Measurements from ENCODE around the gene XPO5. TPM values are rescaled to one million over a fixed set of nuclear protein-coding genes. Genes with fewer than 3 reads are reported as not detected.
A peak's percentile ranks its signal among the peaks of the same experiment; 100 is the strongest.

The XPO5 gene
- total RNA-seq, 3 donors from 2014 or later (not counting 1 experiment from before 2014, with no cell fraction given): 47.6 to 54.6 (median 48.7) TPM

DNA sequence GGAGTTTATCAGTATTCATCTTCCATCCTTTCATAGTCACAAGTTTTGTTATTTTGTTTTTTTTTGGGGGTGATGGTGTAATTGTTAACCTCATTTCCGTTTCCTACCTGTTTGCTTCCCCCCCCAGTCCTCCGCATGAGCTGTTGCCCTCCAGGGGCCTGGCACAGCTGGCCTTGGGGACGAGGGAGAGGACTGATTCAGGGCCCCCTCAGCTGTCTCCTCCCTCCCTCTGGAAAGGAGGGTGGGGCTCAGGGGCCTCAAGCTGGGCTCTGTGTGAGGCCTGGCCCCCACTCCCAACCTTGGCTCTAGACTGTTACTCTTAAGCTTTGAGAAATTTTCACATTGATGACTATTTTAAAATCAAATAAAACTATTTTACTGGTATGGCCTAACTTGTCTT, 69.7 kb downstream of the XPO5 start:
- Histone ChIP-seq H3K27me3 (ENCODE audit: control insufficient read depth, insufficient read depth, low read length) (peaks cover 17% of the 10 kb centered on the region), H3K9me3 (ENCODE audit: control insufficient read depth, insufficient read depth, low read length) (no peaks in the 10 kb centered on the region), H3K36me3 (ENCODE audit: control insufficient read depth, insufficient read depth, low read length) (peaks cover 42% of the 10 kb centered on the region), H3K4me1 (ENCODE audit: control insufficient read depth, insufficient read depth, low read length) (peaks cover 15% of the 10 kb centered on the region), H3K27ac (ENCODE audit: low read length) (no peak overlapping the region), H3K4me3 (ENCODE audit: low read length) (no peak overlapping the region)
- no peak for DNase-seq
- Mint-ChIP-seq H3K36me3 (no peaks in the 10 kb centered on the region), H3K27ac (peak overlapping the region; percentile 16 to 64), H3K4me1 (peaks cover 0 to 14% of the 10 kb centered on the region in 2 donors), H3K27me3 (ENCODE audit: low read depth in 2 of 2) (peaks cover 10 to 12% of the 10 kb centered on the region in 2 donors), H3K4me3 (no peak overlapping the region), H3K9me3 (no peaks in the 10 kb centered on the region)
- TF ChIP-seq, protein P1, sequence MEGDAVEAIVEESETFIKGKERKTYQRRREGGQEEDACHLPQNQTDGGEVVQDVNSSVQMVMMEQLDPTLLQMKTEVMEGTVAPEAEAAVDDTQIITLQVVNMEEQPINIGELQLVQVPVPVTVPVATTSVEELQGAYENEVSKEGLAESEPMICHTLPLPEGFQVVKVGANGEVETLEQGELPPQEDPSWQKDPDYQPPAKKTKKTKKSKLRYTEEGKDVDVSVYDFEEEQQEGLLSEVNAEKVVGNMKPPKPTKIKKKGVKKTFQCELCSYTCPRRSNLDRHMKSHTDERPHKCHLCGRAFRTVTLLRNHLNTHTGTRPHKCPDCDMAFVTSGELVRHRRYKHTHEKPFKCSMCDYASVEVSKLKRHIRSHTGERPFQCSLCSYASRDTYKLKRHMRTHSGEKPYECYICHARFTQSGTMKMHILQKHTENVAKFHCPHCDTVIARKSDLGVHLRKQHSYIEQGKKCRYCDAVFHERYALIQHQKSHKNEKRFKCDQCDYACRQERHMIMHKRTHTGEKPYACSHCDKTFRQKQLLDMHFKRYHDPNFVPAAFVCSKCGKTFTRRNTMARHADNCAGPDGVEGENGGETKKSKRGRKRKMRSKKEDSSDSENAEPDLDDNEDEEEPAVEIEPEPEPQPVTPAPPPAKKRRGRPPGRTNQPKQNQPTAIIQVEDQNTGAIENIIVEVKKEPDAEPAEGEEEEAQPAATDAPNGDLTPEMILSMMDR (IDR thresholded peaks at IDR 0.05): no peak
- no peak for ATAC-seq
- intact Hi-C loops (cut with micrococcal nuclease): loop anchor here (1.0 to 10.0 kb wide), 4 partner anchors 51 to 271 kb away; partner anchors contain the start of genes CRIP3 and DLK2
- 75% methylated on average over 1 of the region's 3 CpGs for WGBS (ENCODE audit: insufficient coverage)

DNA sequence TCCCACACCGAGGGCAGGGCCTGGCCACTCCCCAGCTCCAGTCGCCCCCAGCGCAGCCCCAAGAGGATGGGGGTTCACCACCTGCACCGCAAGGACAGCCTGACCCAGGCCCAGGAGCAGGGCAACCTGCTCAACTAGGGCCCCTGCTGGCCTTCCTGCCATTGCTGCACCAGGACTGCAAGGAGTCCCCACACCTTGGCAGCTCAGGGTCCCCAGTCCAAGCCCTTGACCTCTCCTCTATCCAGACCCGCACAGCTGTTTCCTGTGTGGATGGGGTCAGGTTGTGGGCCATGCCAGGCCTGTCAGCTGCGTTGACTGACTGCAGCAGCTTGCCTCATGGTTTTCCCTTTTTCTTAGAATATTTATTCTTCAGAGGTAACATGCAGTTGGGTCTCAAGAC, 70.1 kb downstream of the XPO5 start:
- WGBS (ENCODE audit: insufficient coverage): 88% methylated on average over 6 of the region's 6 CpGs
- Mint-ChIP-seq H3K27ac (no peak overlapping the region), H3K9me3 (no peaks in the 10 kb centered on the region), H3K4me3 (no peak overlapping the region), H3K27me3 (ENCODE audit: low read depth in 2 of 2) (peaks cover 10 to 12% of the 10 kb centered on the region in 2 donors), H3K4me1 (peaks cover 0 to 14% of the 10 kb centered on the region in 2 donors), H3K36me3 (no peaks in the 10 kb centered on the region)
- intact Hi-C loops (cut with micrococcal nuclease): loop anchor here (1.0 to 10.0 kb wide), 4 partner anchors 50 to 271 kb away; partner anchors contain the start of genes CRIP3 and DLK2
- no peak overlapping the region for H3K4me3 ChIP-seq (ENCODE audit: low read length)
- DNase-seq: no peak
- H3K9me3 ChIP-seq (ENCODE audit: control insufficient read depth, insufficient read depth, low read length): no peaks in the 10 kb centered on the region
- H3K36me3 ChIP-seq (ENCODE audit: control insufficient read depth, insufficient read depth, low read length): peaks cover 42% of the 10 kb centered on the region
- no peak overlapping the region for H3K27ac ChIP-seq (ENCODE audit: low read length)
- ATAC-seq: no peak
- TF ChIP-seq, protein P1 (IDR thresholded peaks at IDR 0.05): no peak
- peaks cover 17% of the 10 kb centered on the region for H3K27me3 ChIP-seq (ENCODE audit: control insufficient read depth, insufficient read depth, low read length)
- peaks cover 14% of the 10 kb centered on the region for H3K4me1 ChIP-seq (ENCODE audit: control insufficient read depth, insufficient read depth, low read length)

DNA sequence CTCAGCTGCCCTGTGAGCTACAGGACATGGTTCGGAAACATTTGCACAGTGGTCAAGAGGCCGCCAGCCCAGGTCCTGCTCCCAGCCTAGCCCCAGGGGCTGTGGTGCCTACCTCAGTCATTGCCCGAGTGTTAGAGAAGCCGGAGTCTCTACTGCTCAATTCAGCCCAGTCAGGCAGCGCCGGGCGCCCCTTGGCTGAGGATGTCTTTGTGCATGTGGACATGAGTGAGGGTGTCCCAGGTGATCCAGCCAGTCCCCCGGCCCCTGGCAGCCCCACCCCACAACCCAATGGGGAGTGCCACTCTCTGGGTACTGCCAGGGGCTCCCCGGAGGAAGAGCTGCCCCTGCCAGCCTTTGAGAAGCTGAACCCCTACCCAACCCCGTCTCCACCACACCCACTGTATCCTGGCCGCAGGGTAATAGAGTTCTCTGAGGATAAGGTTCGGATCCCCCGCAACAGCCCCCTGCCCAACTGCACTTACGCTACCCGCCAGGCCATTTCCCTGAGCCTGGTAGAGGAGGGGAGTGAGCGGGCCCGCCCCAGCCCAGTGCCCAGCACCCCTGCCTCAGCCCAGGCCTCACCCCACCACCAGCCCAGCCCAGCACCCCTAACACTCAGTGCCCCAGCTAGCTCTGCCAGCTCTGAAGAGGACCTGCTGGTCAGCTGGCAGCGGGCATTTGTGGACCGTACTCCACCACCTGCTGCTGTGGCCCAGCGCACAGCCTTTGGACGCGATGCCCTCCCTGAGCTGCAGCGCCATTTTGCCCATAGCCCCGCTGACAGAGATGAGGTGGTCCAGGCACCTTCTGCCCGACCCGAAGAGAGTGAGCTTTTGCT, 70.9 kb downstream of the XPO5 start:
- no peak for ATAC-seq
- Histone ChIP-seq H3K36me3 (ENCODE audit: control insufficient read depth, insufficient read depth, low read length) (peaks cover 48% of the 10 kb centered on the region), H3K4me3 (ENCODE audit: low read length) (no peak overlapping the region), H3K4me1 (ENCODE audit: control insufficient read depth, insufficient read depth, low read length) (peaks cover 9% of the 10 kb centered on the region), H3K9me3 (ENCODE audit: control insufficient read depth, insufficient read depth, low read length) (no peaks in the 10 kb centered on the region), H3K27me3 (ENCODE audit: control insufficient read depth, insufficient read depth, low read length) (peaks cover 17% of the 10 kb centered on the region), H3K27ac (ENCODE audit: low read length) (no peak overlapping the region)
- TF ChIP-seq, protein P1 (IDR thresholded peaks at IDR 0.05): no peak
- peaks cover 10 to 12% of the 10 kb centered on the region in 2 donors for H3K27me3 Mint-ChIP-seq (ENCODE audit: low read depth in 2 of 2)
- no peak overlapping the region for H3K4me3 Mint-ChIP-seq
- H3K36me3 Mint-ChIP-seq: no peaks in the 10 kb centered on the region
- H3K27ac Mint-ChIP-seq: no peak overlapping the region
- intact Hi-C loops (cut with micrococcal nuclease): loop anchor here (10.0 kb wide), 1 partner anchor 270 kb away; no protein-coding TSS in a partner anchor
- H3K9me3 Mint-ChIP-seq: no peaks in the 10 kb centered on the region
- no peak for DNase-seq
- WGBS (ENCODE audit: insufficient coverage): 98% methylated on average over 24 of the region's 26 CpGs
- peaks cover 0 to 14% of the 10 kb centered on the region in 2 donors for H3K4me1 Mint-ChIP-seq

Data from natural killer cell (primary cell).